Endothelial cell of umbilical vein (primary cell): Measurements from ENCODE around the gene TMEM204.

Experiments
- EZH2 ChIP-seq: IDR thresholded peaks from 2 replicates; pipeline ENCODE4 v1.6.1; 2012; ENCODE audit warnings: borderline replicate concordance, low read depth, mild to moderate bottlenecking, moderate library complexity, low read length, inconsistent platforms; ENCODE audit not compliant: severe bottlenecking
- FOS ChIP-seq: IDR thresholded peaks from 2 replicates; pipeline ENCODE4 v1.6.1; 2011; ENCODE audit warnings: mild to moderate bottlenecking, low read length, moderate library complexity, borderline replicate concordance; ENCODE audit not compliant: insufficient read depth
- JUN ChIP-seq: IDR thresholded peaks from 2 replicates; pipeline ENCODE4 v1.6.1; 2011; ENCODE audit warnings: borderline replicate concordance, low read depth; ENCODE audit not compliant: insufficient read length, insufficient read depth
- MYC ChIP-seq: IDR thresholded peaks from one replicate; pipeline ENCODE4 v1.6.1; 2011; ENCODE audit warnings: mild to moderate bottlenecking, low read depth, low read length
- POLR2A ChIP-seq: IDR thresholded peaks from 2 replicates; pipeline ENCODE4 v1.6.1; 2012; ENCODE audit warnings: low read depth, mild to moderate bottlenecking, control low read depth, low read length
- POLR2AphosphoS5 ChIP-seq: IDR thresholded peaks from 2 replicates; pipeline ENCODE4 v1.6.1; 2012; ENCODE audit warnings: low read depth, mild to moderate bottlenecking, control low read depth, low read length, moderate library complexity; ENCODE audit not compliant: insufficient read depth
- TF ChIP-seq, protein P1 (sequence below), 2 donors: IDR thresholded peaks; 1 replicate in 1 of 2; 2 replicates in 1 of 2; pipeline ENCODE4 v1.5.1; 2011; ENCODE audit warnings: low read length in 2 of 2, mild to moderate bottlenecking in 2 of 2, moderate library complexity in 2 of 2, control low read depth in 1 of 2, inconsistent platforms in 1 of 2, low read depth in 1 of 2; ENCODE audit not compliant: insufficient read depth in 1 of 2; ENCODE audit errors: extremely low read depth in 1 of 2

DNA sequence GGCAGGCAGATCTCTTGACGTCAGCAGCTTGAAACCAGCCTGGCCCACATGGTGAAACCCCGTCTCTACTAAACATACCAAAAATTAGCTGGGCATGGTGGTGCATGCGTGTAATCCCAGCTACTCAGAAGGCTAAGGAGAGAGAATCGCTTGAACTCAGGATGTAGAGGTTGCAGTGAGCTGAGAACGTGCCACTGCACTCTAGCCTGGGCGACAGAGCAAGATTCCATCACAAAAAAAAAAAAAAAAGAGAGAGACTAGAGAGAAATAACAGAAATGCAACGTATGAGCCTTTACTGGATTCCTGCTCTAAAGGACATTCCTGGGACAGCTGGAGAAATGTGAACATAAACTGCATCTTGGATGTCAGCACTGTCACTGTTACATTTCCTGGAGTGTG is 67.6 kb downstream of the TMEM204 start:
- no peak for TF ChIP-seq POLR2AphosphoS5
- TF ChIP-seq, protein P1, sequence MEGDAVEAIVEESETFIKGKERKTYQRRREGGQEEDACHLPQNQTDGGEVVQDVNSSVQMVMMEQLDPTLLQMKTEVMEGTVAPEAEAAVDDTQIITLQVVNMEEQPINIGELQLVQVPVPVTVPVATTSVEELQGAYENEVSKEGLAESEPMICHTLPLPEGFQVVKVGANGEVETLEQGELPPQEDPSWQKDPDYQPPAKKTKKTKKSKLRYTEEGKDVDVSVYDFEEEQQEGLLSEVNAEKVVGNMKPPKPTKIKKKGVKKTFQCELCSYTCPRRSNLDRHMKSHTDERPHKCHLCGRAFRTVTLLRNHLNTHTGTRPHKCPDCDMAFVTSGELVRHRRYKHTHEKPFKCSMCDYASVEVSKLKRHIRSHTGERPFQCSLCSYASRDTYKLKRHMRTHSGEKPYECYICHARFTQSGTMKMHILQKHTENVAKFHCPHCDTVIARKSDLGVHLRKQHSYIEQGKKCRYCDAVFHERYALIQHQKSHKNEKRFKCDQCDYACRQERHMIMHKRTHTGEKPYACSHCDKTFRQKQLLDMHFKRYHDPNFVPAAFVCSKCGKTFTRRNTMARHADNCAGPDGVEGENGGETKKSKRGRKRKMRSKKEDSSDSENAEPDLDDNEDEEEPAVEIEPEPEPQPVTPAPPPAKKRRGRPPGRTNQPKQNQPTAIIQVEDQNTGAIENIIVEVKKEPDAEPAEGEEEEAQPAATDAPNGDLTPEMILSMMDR (IDR thresholded peaks at IDR 0.05; ENCODE audit: extremely low read depth in 1 of 2, insufficient read depth in 1 of 2, low read depth in 1 of 2, low read length in 2 of 2), result no peak
- TF ChIP-seq POLR2A, result no peak
- TF ChIP-seq JUN, result no peak
- TF ChIP-seq EZH2, result no peak
- TF ChIP-seq MYC, result no peak
- TF ChIP-seq FOS, result no peak
